Measurements from ENCODE around the gene IL17RE. TPM values are rescaled to one million over a fixed set of nuclear protein-coding genes. Genes with fewer than 3 reads are reported as not detected.

The IL17RE gene
- total and polyA plus RNA-seq, 2 of the 13 experiments (the other 11 are each of a cell fraction or from before 2014, with no cell fraction given), result 14.5 to 24.1 TPM

DNA sequence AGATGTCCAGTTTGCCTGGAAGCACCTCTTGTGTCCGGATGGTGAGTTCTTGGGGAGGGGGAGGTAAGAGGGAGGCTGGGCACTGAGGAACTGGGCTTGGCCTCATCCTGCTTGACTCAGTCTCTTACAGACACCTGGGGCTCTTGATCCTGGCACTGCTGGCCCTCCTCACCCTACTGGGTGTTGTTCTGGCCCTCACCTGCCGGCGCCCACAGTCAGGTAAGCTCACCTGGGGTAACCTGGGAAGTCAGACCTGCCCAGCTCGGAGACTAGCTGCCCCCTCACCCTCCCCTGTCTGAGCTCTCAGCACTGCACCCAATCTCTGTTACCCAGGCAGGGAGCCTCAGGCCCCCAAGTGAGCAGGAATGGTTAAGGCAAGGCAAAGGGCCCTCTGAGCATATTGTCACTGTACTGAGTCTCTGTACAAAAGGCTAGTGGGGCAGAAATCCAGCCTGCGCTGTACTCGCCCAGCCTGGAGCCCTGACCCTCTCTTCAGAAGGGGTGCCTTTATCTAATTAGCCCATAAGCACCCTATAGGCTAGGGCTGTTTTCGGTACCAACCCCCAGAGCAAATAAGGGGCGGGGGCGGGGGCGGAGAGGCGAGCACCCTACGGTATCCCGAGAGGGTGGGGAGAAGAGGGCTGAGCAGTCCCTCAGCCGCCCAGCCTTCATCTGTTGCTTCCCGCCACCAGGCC lies 12.1 kb downstream of the IL17RE start (continued):
- TF ChIP-seq ZSCAN30 (CRISPR knock-in tag; IDR thresholded peaks at IDR 0.05), result 0 out of 2 replicates have a peak, but pooled peaks have one; percentile 28
- TF ChIP-seq ZZZ3 (CRISPR knock-in tag; IDR thresholded peaks at IDR 0.05; ENCODE audit: borderline replicate concordance), result no peak
- TF ChIP-seq ZNF703 (CRISPR knock-in tag; IDR thresholded peaks at IDR 0.05; ENCODE audit: borderline replicate concordance), result no peak
- TF ChIP-seq ZNF350 (CRISPR knock-in tag; IDR thresholded peaks at IDR 0.05; ENCODE audit: borderline replicate concordance, low read depth), result no peak
- no peak for TF ChIP-seq ZNF709 (CRISPR knock-in tag; IDR thresholded peaks at IDR 0.05)
- no peak for TF ChIP-seq GABPB1 (CRISPR knock-in tag; IDR thresholded peaks at IDR 0.05)
- TF ChIP-seq ZBTB44 (CRISPR knock-in tag; IDR thresholded peaks at IDR 0.05), result no peak
- no peak for TF ChIP-seq USF2 (IDR thresholded peaks at IDR 0.05; ENCODE audit: low read depth, low read length)
- TF ChIP-seq USF2 (CRISPR knock-in tag; IDR thresholded peaks at IDR 0.05; ENCODE audit: borderline replicate concordance), result no peak
- no peak for TF ChIP-seq JDP2 (CRISPR knock-in tag; IDR thresholded peaks at IDR 0.05; ENCODE audit: borderline replicate concordance)
- TF ChIP-seq XBP1 (CRISPR knock-in tag; IDR thresholded peaks at IDR 0.05), result no peak
- no peak for TF ChIP-seq MEIS2 (CRISPR knock-in tag; IDR thresholded peaks at IDR 0.05)
- peak; percentile 9; the same call in 1 of the 2 replicates for TF ChIP-seq KDM2A (CRISPR knock-in tag; IDR thresholded peaks at IDR 0.05; ENCODE audit: borderline replicate concordance, low read depth)
- TF ChIP-seq MAF1 (CRISPR knock-in tag; IDR thresholded peaks at IDR 0.05; ENCODE audit: borderline replicate concordance), result no peak
- TF ChIP-seq, protein P1, sequence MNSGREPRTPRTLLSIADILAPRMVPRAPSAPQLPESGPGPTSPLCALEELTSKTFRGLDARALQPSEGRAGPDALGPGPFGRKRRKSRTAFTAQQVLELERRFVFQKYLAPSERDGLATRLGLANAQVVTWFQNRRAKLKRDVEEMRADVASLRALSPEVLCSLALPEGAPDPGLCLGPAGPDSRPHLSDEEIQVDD (CRISPR knock-in tag; IDR thresholded peaks at IDR 0.05; ENCODE audit: borderline replicate concordance), result no peak
- peak; percentile 29; the same call in 1 of the 2 replicates for TF ChIP-seq ZFP91 (CRISPR knock-in tag; IDR thresholded peaks at IDR 0.05; ENCODE audit: borderline replicate concordance)
- no peak; the same call in 1 of the 2 replicates for TF ChIP-seq ZNF841 (CRISPR knock-in tag; IDR thresholded peaks at IDR 0.05; ENCODE audit: borderline replicate concordance)
- TF ChIP-seq, protein P2, sequence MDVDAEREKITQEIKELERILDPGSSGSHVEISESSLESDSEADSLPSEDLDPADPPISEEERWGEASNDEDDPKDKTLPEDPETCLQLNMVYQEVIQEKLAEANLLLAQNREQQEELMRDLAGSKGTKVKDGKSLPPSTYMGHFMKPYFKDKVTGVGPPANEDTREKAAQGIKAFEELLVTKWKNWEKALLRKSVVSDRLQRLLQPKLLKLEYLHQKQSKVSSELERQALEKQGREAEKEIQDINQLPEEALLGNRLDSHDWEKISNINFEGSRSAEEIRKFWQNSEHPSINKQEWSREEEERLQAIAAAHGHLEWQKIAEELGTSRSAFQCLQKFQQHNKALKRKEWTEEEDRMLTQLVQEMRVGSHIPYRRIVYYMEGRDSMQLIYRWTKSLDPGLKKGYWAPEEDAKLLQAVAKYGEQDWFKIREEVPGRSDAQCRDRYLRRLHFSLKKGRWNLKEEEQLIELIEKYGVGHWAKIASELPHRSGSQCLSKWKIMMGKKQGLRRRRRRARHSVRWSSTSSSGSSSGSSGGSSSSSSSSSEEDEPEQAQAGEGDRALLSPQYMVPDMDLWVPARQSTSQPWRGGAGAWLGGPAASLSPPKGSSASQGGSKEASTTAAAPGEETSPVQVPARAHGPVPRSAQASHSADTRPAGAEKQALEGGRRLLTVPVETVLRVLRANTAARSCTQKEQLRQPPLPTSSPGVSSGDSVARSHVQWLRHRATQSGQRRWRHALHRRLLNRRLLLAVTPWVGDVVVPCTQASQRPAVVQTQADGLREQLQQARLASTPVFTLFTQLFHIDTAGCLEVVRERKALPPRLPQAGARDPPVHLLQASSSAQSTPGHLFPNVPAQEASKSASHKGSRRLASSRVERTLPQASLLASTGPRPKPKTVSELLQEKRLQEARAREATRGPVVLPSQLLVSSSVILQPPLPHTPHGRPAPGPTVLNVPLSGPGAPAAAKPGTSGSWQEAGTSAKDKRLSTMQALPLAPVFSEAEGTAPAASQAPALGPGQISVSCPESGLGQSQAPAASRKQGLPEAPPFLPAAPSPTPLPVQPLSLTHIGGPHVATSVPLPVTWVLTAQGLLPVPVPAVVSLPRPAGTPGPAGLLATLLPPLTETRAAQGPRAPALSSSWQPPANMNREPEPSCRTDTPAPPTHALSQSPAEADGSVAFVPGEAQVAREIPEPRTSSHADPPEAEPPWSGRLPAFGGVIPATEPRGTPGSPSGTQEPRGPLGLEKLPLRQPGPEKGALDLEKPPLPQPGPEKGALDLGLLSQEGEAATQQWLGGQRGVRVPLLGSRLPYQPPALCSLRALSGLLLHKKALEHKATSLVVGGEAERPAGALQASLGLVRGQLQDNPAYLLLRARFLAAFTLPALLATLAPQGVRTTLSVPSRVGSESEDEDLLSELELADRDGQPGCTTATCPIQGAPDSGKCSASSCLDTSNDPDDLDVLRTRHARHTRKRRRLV (CRISPR knock-in tag; IDR thresholded peaks at IDR 0.05), result no peak

All from HepG2 (cell line).